GM10847 (cell line): ENCODE data around the gene RPL13A.
A peak's percentile ranks its signal among the peaks of the same experiment; 100 is the strongest.

Experiments used
- POLR2A ChIP-seq: IDR thresholded peaks from 2 replicates; pipeline ENCODE4 v1.6.1; 2011; ENCODE audit not compliant: insufficient read length; ENCODE audit errors: extremely low read depth

RPL13A gene

DNA sequence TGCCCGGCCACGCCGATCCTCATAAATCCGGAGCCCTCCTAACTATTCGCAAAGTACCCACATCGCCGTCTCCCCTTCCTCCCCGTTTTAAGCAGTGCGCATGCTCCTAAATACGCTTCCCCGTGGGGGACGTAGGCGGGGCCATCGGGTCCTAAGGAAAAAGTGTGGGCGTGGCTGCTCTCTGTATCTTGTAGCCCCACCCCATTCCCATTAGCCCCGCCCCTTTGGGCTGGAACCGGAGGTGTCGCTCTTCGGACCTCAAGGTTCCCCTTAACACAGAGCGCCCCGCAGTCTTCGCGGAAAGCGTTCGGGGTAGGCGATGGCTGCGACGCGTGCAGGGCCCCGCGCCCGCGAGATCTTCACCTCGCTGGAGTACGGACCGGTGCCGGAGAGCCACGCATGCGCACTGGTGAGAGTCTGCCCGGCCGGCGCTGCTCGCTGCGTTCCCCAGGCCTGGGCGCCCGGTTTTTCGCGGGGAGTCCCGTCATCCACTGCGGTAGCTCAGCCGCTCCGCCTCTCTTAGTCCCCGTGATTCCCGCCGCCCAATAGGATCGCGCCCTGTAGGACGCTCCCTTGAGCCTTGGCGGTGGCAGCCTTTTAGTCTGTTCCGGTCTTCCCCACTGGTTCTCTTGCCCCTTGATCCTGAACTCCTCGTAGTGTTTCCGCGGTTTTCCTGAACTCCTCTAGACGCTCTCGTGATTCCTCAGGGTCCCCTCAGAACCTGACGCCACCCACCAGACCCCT, 34.2 kb upstream of the RPL13A start, which contains the start of gene ALDH16A1:
TSS of gene ALDH16A1 (plus strand) at position 213 of the 744 bp plus-strand sequence. CDS start at position 320, 107 bp downstream.
- peak; percentile 91 for TF ChIP-seq POLR2A

DNA sequence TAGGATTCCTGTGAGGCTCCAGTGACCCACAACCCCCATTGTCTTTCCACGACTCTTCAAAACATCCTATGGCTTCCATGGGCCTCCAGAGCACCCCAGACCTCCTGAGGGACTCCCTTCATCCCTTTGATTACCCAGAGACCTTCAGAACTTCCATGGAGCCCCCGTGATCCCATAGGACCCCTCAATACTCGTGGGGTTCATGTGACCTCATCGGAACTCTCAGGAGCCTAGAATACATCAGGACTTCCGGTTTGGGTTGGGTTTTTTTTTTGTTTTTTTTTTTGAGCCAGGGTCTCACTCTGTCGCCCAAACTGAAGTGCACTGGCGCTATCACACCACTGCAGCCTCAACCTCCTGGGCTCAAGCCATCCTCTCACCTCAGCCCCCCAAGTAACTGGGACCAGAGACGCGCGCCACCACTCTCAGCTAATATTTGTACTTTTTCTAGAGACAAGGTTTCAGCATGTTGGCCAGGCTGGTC, 33.6 kb upstream of the RPL13A start:
- no peak for TF ChIP-seq POLR2A

DNA sequence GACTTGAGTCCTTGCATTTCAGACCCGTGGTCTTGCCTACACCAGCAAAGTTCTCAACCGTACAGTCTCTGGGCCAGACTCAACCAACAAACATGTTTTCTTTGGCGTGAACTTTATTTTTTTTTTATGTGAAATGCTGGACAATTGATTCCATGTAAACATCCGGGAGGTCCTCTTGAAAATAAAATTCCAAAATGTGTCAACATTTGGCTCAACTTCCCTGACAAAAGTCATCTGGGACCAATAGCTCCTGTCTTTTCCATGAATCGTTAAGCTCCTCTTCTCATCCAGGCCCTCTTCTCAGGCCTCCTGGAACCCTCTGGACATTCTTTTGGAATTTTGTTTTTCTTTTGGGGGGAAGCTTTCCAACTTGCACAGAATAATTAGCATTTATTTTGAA, 31.6 kb upstream of the RPL13A start:
- no peak for TF ChIP-seq POLR2A

DNA sequence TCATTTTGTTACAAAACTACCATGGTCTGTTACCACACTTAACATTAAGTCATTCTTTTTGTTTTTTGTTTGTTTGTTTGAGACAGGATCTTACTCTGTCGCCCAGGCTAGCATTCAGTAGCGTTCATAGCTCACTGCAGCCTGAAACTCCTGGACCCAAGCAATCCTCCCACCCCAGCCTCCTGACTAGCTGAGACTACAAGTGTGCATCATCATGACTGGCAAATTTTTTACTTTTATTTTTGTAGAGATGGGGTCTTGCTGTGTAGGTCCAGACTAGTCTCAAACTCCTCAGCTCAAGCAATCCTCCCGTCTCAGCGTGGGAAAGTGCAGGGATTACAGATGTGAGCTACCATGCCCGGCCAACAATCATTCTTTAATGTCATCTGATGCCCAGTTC, 31.1 kb upstream of the RPL13A start:
- TF ChIP-seq POLR2A: no peak

DNA sequence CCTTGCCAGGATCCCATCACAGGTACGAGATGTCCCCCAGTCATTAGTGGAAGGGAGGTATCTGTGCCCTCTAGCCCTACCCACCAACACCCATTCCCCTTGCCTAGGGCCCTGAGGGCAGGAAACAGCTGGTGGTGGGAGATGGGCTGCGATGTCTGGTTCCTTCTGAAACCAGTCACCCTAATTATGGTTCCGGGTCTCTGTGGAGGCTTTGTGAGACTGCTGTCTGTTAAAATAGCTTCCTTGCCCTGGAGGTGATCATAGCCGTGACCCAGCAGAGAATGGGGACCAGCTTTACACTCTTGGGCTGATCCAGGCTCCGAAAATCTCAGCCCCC, 28.9 kb upstream of the RPL13A start:
- no peak for TF ChIP-seq POLR2A

DNA sequence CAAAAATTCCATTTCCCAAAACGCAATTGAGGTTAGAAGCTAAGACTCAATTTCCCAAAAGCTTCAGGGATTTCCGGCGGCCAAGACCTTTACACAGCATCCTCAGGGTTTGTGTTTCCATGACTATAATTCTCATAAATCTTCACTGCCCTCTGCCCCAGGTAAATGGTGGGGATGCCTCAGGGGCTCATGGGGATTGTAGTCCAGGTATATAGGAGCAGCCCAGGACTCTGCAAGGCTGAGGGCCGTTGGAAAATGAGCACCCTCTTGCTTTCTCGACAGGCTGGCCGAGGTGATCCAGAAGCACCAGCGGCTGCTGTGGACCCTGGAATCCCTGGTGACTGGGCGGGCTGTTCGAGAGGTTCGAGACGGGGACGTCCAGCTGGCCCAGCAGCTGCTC, 28.0 kb upstream of the RPL13A start:
- TF ChIP-seq POLR2A: no peak

DNA sequence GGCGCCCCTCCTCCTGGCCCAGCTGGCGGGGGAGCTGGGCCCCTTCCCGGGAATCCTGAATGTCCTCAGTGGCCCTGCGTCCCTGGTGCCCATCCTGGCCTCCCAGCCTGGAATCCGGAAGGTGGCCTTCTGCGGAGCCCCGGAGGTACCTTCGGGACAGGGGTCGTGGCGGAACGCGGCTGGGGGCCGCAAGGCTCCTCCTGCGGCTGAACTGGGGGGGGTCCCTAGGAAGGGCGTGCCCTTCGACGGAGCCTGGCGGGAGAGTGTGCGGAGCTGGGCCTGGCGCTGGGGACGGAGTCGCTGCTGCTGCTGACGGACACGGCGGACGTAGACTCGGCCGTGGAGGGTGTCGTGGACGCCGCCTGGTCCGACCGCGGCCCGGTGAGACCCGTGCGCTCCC, 25.8 kb upstream of the RPL13A start:
- TF ChIP-seq POLR2A: no peak

DNA sequence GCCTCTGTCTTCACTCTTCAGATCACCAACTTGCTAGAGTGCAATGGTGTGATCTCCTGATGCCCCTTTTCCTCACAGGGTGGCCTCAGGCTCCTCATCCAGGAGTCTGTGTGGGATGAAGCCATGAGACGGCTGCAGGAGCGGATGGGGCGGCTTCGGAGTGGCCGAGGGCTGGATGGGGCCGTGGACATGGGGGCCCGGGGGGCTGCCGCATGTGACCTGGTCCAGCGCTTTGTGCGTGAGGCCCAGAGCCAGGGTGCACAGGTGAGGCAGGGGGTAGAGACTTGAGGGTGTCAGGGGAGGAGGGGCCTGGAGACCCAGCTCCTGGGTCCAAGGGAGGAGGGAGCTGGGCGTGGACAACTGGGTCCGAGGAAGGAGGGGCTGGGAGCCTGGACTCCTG, 24.9 kb upstream of the RPL13A start:
- no peak for TF ChIP-seq POLR2A

DNA sequence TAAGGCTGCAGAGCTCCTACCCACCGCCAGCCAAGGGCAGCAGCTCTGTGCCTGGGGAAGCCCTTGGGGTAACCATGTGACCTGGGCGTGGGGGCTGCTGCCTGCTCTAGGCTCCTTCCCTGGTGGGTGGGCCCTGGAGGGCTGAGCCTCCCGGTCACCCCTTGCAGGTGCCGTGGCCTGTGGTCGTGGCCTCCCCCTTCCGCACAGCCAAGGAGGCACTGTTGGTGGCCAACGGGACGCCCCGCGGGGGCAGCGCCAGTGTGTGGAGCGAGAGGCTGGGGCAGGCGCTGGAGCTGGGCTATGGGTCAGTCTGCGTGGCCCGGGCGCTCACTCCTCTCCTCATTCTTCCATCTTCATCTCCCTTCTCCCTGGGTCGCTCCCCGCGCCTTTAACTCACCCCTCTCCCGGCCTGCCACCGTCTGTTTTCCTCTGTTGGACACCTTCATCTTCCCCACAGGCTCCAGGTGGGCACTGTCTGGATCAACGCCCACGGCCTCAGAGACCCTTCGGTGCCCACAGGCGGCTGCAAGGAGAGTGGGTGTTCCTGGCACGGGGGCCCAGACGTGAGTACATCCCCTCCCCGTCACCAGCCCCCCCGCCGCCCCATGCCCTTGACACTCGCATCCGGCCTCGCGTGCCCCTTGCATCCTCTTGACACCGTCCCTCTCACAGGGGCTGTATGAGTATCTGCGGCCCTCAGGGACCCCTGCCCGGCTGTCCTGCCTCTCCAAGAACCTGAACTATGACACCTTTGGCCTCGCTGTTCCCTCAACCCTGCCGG, 23.3 kb upstream of the RPL13A start:
- TF ChIP-seq POLR2A: no peak

DNA sequence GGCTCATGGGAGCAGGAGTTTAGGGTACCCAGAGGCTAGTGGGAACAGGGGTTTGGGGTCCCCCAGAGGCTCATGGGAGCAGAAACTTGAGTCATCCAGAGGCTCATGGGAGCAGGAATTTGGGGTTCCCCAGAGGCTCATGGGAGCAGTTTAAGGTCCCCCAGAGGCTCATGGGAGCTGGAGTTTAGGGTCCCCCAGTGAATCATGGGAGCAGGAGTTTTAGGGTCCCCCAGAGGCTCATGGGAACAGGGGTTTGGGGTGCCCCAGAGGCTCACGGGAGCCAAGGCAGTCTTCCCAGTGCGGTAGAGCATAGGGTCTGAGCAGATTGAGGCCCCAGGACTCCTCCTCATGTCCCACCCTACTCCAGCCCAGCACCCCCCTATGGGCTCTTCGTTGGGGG, 22.0 kb upstream of the RPL13A start:
- TF ChIP-seq POLR2A: no peak

DNA sequence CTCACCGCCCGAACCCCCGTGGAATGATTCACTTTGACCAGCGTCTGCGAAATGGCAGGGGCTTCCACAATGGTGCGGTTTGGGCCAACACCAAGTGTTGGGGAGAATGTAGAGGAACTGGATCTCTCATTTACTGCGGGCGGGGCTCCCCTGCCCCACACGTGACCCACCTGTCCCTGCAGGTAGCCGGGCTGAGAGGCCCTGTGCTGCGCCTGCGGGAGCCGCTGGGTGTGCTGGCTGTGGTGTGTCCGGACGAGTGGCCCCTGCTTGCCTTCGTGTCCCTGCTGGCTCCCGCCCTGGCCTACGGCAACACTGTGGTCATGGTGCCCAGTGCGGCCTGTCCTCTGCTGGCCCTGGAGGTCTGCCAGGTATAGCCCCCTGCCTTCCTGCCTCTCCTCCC, 19.2 kb upstream of the RPL13A start:
- no peak for TF ChIP-seq POLR2A

DNA sequence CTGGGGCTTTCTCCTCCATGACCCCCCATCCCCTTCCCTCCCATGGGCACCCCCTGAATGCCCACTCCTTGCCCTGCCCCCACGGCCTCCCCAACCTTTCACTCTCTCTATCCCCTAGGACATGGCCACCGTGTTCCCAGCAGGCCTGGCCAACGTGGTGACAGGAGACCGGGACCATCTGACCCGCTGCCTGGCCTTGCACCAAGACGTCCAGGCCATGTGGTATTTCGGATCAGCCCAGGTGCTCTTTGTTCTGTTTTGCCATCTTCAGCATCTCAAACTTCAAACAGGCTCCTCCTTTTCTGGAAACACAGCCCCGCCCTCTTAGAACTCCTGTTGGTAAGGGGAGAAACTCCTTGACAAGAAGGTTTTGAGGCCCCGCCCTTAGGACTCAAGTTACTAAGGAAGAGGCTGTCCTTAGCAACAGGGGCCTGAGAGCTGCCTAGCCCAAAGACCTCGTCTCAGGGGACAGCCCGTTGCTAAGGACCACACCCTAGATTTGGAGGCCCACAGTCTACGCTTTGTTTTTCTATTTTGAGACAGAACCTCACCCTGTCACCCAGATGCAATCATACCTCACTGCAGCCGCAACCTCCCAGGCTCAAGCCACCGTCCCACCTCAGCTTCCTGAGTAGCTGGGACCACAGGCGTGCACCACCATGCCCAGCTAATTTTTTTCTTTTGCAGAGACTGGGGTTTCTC, 18.5 kb upstream of the RPL13A start:
- TF ChIP-seq POLR2A: no peak

DNA sequence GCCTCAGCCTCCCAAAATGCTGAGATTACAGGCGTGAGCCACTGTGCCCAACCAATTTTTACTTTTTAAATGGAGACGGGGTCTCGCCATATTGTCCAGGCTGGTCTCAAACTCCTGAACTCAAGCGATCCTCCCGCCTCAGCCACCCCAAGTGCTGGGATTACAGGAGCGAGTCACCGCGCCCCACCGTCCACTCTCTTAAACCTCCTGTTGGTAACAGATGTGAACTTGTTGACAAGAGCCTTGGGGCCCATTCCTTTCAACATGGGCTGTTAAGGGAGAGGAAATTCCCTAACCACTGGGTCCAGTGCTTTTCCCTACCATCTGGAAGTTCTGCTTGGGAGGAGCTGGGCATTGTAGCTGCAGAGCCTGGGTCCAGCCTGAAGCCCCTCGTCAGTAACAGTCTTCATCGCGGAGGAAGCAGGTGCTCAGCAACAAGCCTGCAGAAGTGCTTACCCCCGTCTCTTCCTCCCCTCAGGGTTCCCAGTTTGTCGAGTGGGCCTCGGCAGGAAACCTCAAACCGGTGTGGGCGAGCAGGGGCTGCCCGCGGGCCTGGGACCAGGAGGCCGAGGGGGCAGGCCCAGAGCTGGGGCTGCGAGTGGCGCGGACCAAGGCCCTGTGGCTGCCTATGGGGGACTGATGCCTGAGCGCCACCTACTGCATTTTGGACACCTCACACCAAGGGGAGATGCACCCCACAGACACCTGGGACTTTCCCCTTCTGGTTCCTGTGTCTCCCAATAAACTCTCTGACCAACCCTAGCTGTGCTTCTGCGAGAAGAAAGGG, 17.4 kb upstream of the RPL13A start:
- no peak for TF ChIP-seq POLR2A

DNA sequence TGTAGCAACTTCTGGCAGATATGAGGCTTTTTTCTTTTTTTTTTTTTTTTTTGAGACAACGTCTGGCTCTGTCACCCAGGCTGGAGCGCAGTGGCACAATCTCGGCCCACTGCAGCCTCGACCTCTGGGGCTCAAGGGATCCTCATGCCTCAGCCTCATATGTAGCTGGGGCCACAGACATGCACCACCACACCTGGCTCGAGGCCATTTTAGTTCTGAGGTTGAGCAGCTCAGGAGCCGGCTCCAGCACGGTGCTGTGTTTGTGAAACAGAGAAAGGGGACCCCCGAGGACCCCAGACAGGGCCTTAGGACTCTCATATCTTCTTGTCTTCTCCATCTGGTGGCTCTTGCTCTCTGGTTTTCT, 16.8 kb upstream of the RPL13A start:
- TF ChIP-seq POLR2A: no peak

DNA sequence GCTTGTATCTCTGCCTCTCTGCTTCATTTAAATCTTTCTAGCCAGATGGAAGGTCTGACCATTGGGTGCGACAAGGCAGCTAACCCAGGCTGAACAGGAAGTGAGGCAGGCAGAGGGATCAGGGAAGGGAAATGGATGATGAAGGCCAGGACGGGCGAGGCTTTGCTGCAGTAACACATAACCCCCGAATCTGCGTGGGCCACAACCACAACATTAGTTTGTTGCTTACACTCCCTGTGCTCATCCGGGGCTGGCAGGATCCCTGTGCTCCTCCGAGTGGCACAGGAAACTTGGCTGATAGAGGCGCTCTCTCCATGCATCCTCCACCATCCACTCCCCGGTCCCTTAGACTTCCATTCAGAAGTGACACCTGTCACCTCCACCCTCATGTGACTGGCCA, 14.5 kb upstream of the RPL13A start:
- no peak for TF ChIP-seq POLR2A
